H9 (cell line): Measurements from ENCODE around the gene CWC22. TPM values are rescaled to one million over a fixed set of nuclear protein-coding genes. Genes with fewer than 3 reads are reported as not detected.

Experiments
- DNase-seq: peaks from one replicate; pipeline ENCODE4 v3.0.0-alpha.2; 2017
- H2AFZ ChIP-seq: one replicate; pipeline ENCODE4 v1.6.1; 2013; ENCODE audit warnings: mild to moderate bottlenecking, low read length, control low read depth, moderate library complexity
- H2AK5ac ChIP-seq: 2 replicates; pipeline ENCODE4 v1.6.1; 2013; ENCODE audit warnings: low read length, control low read depth, mixed read lengths; ENCODE audit not compliant: insufficient read length
- H2BK120ac ChIP-seq: one replicate; pipeline ENCODE4 v1.6.1; 2013; ENCODE audit warnings: low read depth, mild to moderate bottlenecking, low read length, control low read depth, inconsistent platforms; ENCODE audit not compliant: poor library complexity, severe bottlenecking
- H2BK12ac ChIP-seq: 2 replicates; pipeline ENCODE4 v1.6.1; 2013; ENCODE audit warnings: low read length, control low read depth, mixed read lengths, low read depth; ENCODE audit not compliant: insufficient read length
- H2BK15ac ChIP-seq: 2 replicates; pipeline ENCODE4 v1.6.1; 2013; ENCODE audit warnings: low read depth, low read length, control low read depth
- H2BK20ac ChIP-seq: one replicate; pipeline ENCODE4 v1.6.1; 2013; ENCODE audit warnings: low read depth, mild to moderate bottlenecking, low read length, control low read depth, inconsistent platforms; ENCODE audit not compliant: poor library complexity, severe bottlenecking
- H2BK5ac ChIP-seq: 2 replicates; pipeline ENCODE4 v1.6.1; 2013; ENCODE audit warnings: low read length, control low read depth, mixed read lengths; ENCODE audit not compliant: insufficient read length
- H3K14ac ChIP-seq: 2 replicates; pipeline ENCODE4 v1.6.1; 2013; ENCODE audit warnings: low read length, control low read depth; ENCODE audit not compliant: insufficient read depth
- H3K18ac ChIP-seq: 2 replicates; pipeline ENCODE4 v1.6.1; 2013; ENCODE audit warnings: low read depth, mild to moderate bottlenecking, mixed read lengths, low read length, control low read depth; ENCODE audit not compliant: insufficient read length
- H3K23ac ChIP-seq: 2 replicates; pipeline ENCODE4 v1.6.1; 2013; ENCODE audit warnings: low read length, control low read depth, mixed read lengths, low read depth; ENCODE audit not compliant: insufficient read length
- H3K23me2 ChIP-seq: 2 replicates; pipeline ENCODE4 v1.6.1; 2013; ENCODE audit warnings: low read depth, mild to moderate bottlenecking, mixed read lengths, low read length, control low read depth; ENCODE audit not compliant: insufficient read length, poor library complexity, severe bottlenecking
- H3K27ac ChIP-seq: 2 replicates; pipeline ENCODE4 v1.5.1; 2013; ENCODE audit warnings: low read length, control low read depth, mixed read lengths, low read depth; ENCODE audit not compliant: insufficient read length
- H3K27me3 ChIP-seq: 2 replicates; pipeline ENCODE4 v1.6.1; 2013; ENCODE audit warnings: low read length, control low read depth, inconsistent platforms; ENCODE audit not compliant: insufficient read depth
- H3K4ac ChIP-seq: 2 replicates; pipeline ENCODE4 v1.6.1; 2013; ENCODE audit warnings: low read depth, mild to moderate bottlenecking, control low read depth, inconsistent platforms, low read length, moderate library complexity
- H3K4me1 ChIP-seq: 2 replicates; pipeline ENCODE4 v1.6.1; 2013; ENCODE audit warnings: low read length, control low read depth, inconsistent platforms; ENCODE audit not compliant: insufficient read depth
- H3K4me2 ChIP-seq: 2 replicates; pipeline ENCODE4 v1.6.1; 2013; ENCODE audit warnings: low read length, control low read depth, mixed read lengths; ENCODE audit not compliant: insufficient read length, insufficient read depth
- H3K56ac ChIP-seq: 2 replicates; pipeline ENCODE4 v1.6.1; 2013; ENCODE audit warnings: low read depth, mild to moderate bottlenecking, mixed read lengths, low read length, control low read depth; ENCODE audit not compliant: insufficient read length
- H3K79me1 ChIP-seq: 2 replicates; pipeline ENCODE4 v1.6.1; 2013; ENCODE audit warnings: low read depth, mild to moderate bottlenecking, moderate library complexity, low read length, control low read depth, inconsistent platforms; ENCODE audit not compliant: insufficient read depth, poor library complexity, severe bottlenecking
- H3K79me2 ChIP-seq: 2 replicates; pipeline ENCODE4 v1.6.1; 2013; ENCODE audit warnings: low read length, control low read depth, inconsistent platforms; ENCODE audit not compliant: insufficient read depth
- H3K9ac ChIP-seq: 2 replicates; pipeline ENCODE4 v1.6.1; 2013; ENCODE audit warnings: low read length, control low read depth, mixed read lengths; ENCODE audit not compliant: insufficient read length; ENCODE audit errors: extremely low read depth
- H3K9me3 ChIP-seq: one replicate; pipeline ENCODE4 v1.6.1; 2013; ENCODE audit warnings: low read depth, low read length, inconsistent platforms; ENCODE audit not compliant: control insufficient read depth
- H3T11ph ChIP-seq: one replicate; pipeline ENCODE4 v1.6.1; 2013; ENCODE audit warnings: mild to moderate bottlenecking, low read length, control low read depth, inconsistent platforms
- H4K20me1 ChIP-seq: one replicate; pipeline ENCODE4 v1.6.1; 2013; ENCODE audit not compliant: control insufficient read depth, insufficient read length, insufficient read depth
- H4K5ac ChIP-seq: 2 replicates; pipeline ENCODE4 v1.6.1; 2013; ENCODE audit warnings: low read depth, mild to moderate bottlenecking, mixed read lengths, low read length, control low read depth; ENCODE audit not compliant: insufficient read length
- H4K8ac ChIP-seq: replicated peaks from 2 replicates; pipeline ENCODE4 v1.6.1; 2013; ENCODE audit warnings: low read length, control low read depth, mixed read lengths, low read depth; ENCODE audit not compliant: insufficient read length
- H4K91ac ChIP-seq: 2 replicates; pipeline ENCODE4 v1.6.1; 2013; ENCODE audit warnings: low read depth, mild to moderate bottlenecking, moderate library complexity, mixed read lengths, low read length, control low read depth; ENCODE audit not compliant: insufficient read length
- H3K27ac Mint-ChIP-seq, 3 experiments: 2 replicates in 2 of 3; 3 replicates in 1 of 3; pipeline ENCODE4 v1.8.0; 2020 to 2021; ENCODE audit warnings: mixed read lengths in 3 of 3, mild to moderate bottlenecking in 1 of 3, moderate library complexity in 1 of 3
- H3K27me3 Mint-ChIP-seq: 2 replicates; pipeline ENCODE4 v1.8.0; 2021; ENCODE audit warnings: low read depth, mild to moderate bottlenecking, moderate library complexity, mixed read lengths
- H3K36me3 Mint-ChIP-seq, 3 experiments: 2 replicates in 2 of 3; 3 replicates in 1 of 3; pipeline ENCODE4 v1.8.0; 2020 to 2021; ENCODE audit warnings: low read depth in 3 of 3, mixed read lengths in 3 of 3; ENCODE audit not compliant: insufficient read depth in 1 of 3
- H3K4me1 Mint-ChIP-seq, 2 experiments: 2 replicates each; pipeline ENCODE4 v1.8.0; 2020; ENCODE audit warnings: mixed read lengths in 2 of 2
- H3K4me3 Mint-ChIP-seq, 2 experiments: 2 replicates in 1 of 2; 3 replicates in 1 of 2; pipeline ENCODE4 v1.8.0; 2020 to 2021; ENCODE audit warnings: mild to moderate bottlenecking in 2 of 2, mixed read lengths in 2 of 2, moderate library complexity in 1 of 2
- H3K9me3 Mint-ChIP-seq, 2 experiments: 2 replicates in 1 of 2; 3 replicates in 1 of 2; pipeline ENCODE4 v1.8.0; 2020; ENCODE audit warnings: mild to moderate bottlenecking in 2 of 2, mixed read lengths in 2 of 2, moderate library complexity in 1 of 2
- WGBS: extraction: QIAGEN DNeasy Blood & Tissue Kit; methylation state at CpG from one replicate; pipeline ENCODE4 v1.1.7; 2013; ENCODE audit warnings: missing lambda C conversion rate, low lambda C conversion rate, mixed read lengths; ENCODE audit not compliant: insufficient read length; ENCODE audit errors: extremely low coverage; 5-methylcytosine and 5-hydroxymethylcytosine counted together
- total RNA-seq: library from RNA; stranded (reverse); gene quantifications from 2 replicates; pipeline ENCODE4 v1.2.1, GENCODE V29; 2021
- TF ChIP-seq, protein P1 (sequence below): fragments of 200-600 bp; sonication (generic); conservative IDR thresholded peaks from 3 replicates; pipeline ENCODE4 v1.8.0; 2021; ENCODE audit warnings: antibody characterized with exemption, mild to moderate bottlenecking

The CWC22 gene
- total RNA-seq, 1 experiment from 2014 or later = 43.4 TPM

DNA sequence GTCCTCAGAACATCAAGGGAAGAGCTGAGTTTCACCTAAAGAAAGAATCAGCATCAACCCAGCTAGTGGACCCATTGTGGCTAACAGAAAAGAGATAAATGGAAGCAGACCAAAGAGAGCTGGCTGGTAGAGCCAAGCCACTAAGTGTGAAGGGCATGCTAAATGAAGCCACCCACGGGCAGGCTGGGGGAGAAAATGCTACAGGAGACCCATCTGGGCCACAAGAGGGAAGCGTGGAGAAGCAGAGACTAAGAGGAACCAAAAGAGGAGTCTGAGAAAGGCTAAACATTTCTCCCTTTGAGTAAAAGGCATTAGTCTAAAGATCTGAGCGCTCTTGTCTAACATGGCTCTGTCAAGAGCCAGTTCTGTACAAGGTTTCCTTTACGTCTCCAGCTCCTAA is 15.8 kb downstream of the CWC22 start:
- no CpG with 5 or more reads among the region's 4 CpGs for WGBS
- peak overlapping the region in 2 of 3 experiments; percentile 62 to 78; a peak in 4 of 7 replicates for H3K27ac Mint-ChIP-seq

More for the DNA sequence above, 15.8 kb downstream of the CWC22 start:
- Histone ChIP-seq H3K79me2 (peaks cover 2% of the 10 kb centered on the region; the same call in 1 of the 2 replicates), H4K20me1 (no peaks in the 10 kb centered on the region), H3K4me1 (no peaks in the 10 kb centered on the region; the same call in 1 of the 2 replicates), H3K27ac (no peak overlapping the region), H3K14ac (no peak overlapping the region), H4K91ac (no peak overlapping the region), H3K56ac (no peak overlapping the region), H3K18ac (no peak overlapping the region), H3K23me2 (no peaks in the 10 kb centered on the region), H2BK15ac (no peak overlapping the region), H2BK120ac (no peak overlapping the region), H3T11ph (no peak overlapping the region), H3K4me2 (no peak overlapping the region), H2AFZ (no peak overlapping the region), H4K5ac (no peak overlapping the region), H3K23ac (no peak overlapping the region), H4K8ac (no peak overlapping the region), H3K79me1 (no peaks in the 10 kb centered on the region), H3K27me3 (no peaks in the 10 kb centered on the region), H3K4ac (no peak overlapping the region), H3K9ac (no peak overlapping the region), H2AK5ac (no peak overlapping the region), H3K9me3 (no peaks in the 10 kb centered on the region), H2BK12ac (no peak overlapping the region), H2BK5ac (no peak overlapping the region), H2BK20ac (no peak overlapping the region)
- H3K27me3 Mint-ChIP-seq = no peaks in the 10 kb centered on the region
- H3K4me1 Mint-ChIP-seq = peaks cover 38% of the 10 kb centered on the region in 2 experiments
- H3K9me3 Mint-ChIP-seq = no peaks in the 10 kb centered on the region
- H3K36me3 Mint-ChIP-seq = peaks cover 9 to 39% (median 23%) of the 10 kb centered on the region in 3 experiments; a peak in 6 of 7 replicates
- TF ChIP-seq, protein P1, sequence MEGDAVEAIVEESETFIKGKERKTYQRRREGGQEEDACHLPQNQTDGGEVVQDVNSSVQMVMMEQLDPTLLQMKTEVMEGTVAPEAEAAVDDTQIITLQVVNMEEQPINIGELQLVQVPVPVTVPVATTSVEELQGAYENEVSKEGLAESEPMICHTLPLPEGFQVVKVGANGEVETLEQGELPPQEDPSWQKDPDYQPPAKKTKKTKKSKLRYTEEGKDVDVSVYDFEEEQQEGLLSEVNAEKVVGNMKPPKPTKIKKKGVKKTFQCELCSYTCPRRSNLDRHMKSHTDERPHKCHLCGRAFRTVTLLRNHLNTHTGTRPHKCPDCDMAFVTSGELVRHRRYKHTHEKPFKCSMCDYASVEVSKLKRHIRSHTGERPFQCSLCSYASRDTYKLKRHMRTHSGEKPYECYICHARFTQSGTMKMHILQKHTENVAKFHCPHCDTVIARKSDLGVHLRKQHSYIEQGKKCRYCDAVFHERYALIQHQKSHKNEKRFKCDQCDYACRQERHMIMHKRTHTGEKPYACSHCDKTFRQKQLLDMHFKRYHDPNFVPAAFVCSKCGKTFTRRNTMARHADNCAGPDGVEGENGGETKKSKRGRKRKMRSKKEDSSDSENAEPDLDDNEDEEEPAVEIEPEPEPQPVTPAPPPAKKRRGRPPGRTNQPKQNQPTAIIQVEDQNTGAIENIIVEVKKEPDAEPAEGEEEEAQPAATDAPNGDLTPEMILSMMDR = peak; percentile 53; the same call in 2 of the 3 replicates
- DNase-seq = peak; percentile 37
- no peak overlapping the region for H3K4me3 Mint-ChIP-seq
